ENCODE results near the gene C2orf80.

DNA sequence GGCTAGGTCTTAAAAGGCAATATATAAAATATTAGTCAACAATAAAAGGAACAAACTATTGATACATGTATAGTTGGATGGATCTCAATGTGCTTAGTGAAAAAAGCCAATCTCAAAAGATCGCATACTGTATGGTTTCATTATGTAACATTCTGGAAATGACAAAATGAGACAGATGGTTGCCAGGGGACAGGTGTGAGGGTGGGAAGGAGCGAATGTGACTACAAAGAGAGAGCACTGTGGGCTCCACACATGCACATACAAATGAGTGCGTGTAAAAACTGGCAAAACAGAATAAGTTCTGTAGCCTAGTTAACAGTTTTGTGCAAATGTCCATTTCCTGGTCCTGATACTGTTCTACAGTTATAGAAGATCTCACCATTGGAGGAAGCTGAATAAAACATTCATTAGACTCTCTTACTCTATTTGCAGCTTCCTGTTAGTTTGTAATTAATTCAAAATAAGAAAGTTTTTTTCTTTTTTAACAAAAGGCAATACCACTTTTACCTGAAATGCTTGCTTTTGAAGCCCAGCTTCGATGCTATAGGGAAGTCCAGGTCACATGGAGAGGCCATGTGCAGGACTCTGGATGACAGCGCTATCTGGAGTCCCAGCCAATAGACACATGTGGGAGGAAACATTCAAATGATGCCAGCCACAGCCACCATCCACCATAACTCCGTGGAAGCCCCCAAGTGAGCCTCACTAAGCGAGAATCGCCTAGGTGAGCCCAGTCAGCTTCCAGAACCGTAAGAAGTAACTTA, 21.0 kb upstream of the C2orf80 start:
- TF ChIP-seq POLR2AphosphoS5 (IDR thresholded peaks at IDR 0.05) (no peak), POLR2A (IDR thresholded peaks at IDR 0.05) (no peak)
- TF ChIP-seq, protein P1, sequence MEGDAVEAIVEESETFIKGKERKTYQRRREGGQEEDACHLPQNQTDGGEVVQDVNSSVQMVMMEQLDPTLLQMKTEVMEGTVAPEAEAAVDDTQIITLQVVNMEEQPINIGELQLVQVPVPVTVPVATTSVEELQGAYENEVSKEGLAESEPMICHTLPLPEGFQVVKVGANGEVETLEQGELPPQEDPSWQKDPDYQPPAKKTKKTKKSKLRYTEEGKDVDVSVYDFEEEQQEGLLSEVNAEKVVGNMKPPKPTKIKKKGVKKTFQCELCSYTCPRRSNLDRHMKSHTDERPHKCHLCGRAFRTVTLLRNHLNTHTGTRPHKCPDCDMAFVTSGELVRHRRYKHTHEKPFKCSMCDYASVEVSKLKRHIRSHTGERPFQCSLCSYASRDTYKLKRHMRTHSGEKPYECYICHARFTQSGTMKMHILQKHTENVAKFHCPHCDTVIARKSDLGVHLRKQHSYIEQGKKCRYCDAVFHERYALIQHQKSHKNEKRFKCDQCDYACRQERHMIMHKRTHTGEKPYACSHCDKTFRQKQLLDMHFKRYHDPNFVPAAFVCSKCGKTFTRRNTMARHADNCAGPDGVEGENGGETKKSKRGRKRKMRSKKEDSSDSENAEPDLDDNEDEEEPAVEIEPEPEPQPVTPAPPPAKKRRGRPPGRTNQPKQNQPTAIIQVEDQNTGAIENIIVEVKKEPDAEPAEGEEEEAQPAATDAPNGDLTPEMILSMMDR (IDR thresholded peaks at IDR 0.05) = no peak

Data from breast epithelium (tissue), 3 donors.